SK-N-MC (cell line): ENCODE measurements around the gene FAM107B.

Source experiments
- EZH2 ChIP-seq: fragments of 200-600 bp; sonication (generic); IDR thresholded peaks from one replicate; pipeline ENCODE4 v1.6.1; 2017; ENCODE audit warnings: antibody characterized with exemption
- POLR2AphosphoS5 ChIP-seq: IDR thresholded peaks from 2 replicates; pipeline ENCODE4 v1.6.1; 2012; ENCODE audit warnings: mild to moderate bottlenecking, low read depth, low read length, borderline replicate concordance

DNA sequence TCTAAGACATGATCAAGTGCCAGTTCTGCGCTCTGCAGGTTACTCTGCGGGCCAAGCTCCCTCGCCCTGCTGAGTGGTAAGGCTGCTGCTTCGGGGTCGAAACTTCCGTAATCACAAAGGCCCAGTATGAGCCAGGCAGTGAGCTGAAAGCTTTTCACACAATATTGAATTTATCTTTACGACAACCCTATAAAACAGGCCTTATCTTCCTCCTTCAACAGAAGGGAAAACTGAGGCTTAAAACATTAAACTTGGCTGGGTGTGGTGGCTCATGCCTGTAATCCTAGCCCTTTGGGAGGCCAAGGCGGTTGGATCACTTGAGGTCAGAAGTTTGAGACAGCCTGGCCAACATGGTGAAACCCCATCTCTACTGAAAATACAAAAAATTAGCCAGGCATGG, 83.3 kb downstream of the FAM107B start:
- TF ChIP-seq EZH2 (no peak), POLR2AphosphoS5 (no peak)
